Midbrain (tissue), 1 donor: ENCODE results near the gene ODR4.
"Not testable (repeated sequence)": the region's sequence is repeated elsewhere in the genome, so short reads cannot be mapped to it uniquely, and the experiment has no call there.

Experiments
- DNase-seq: peaks from one replicate; lab custom pipeline; 2025; lab: John Stamatoyannopoulos, UW

The ODR4 gene

GRCh38 chr1:186421446-186421845 lies 45.8 kb downstream of the ODR4 start:
- no peak for DNase-seq

GRCh38 chr1:186424539-186424938 lies 48.9 kb downstream of the ODR4 start:
- DNase-seq, result no peak

- no peak for DNase-seq
These were observed 50.5 kb downstream of the ODR4 start for GRCh38 chr1:186426118-186426517.

- no peak for DNase-seq
These were observed 53.4 kb downstream of the ODR4 start for GRCh38 chr1:186429017-186429416.

GRCh38 chr1:186435336-186435735 lies 59.7 kb downstream of the ODR4 start:
- DNase-seq, result no peak

- DNase-seq, result no peak
These were observed 62.9 kb downstream of the ODR4 start for GRCh38 chr1:186438567-186438966.

GRCh38 chr1:186440584-186440983 lies 64.9 kb downstream of the ODR4 start:
- DNase-seq, result no peak

GRCh38 chr1:186442651-186443375 lies 67.2 kb downstream of the ODR4 start:
- DNase-seq, result no peak

- no peak for DNase-seq
These were observed 68.0 kb downstream of the ODR4 start for GRCh38 chr1:186443638-186444037.

GRCh38 chr1:186446152-186446551 lies 70.5 kb downstream of the ODR4 start:
- DNase-seq, result no peak

GRCh38 chr1:186454981-186455380 lies 79.3 kb downstream of the ODR4 start:
- DNase-seq, result no peak

GRCh38 chr1:186456729-186457255 lies 81.2 kb downstream of the ODR4 start:
- DNase-seq, result no peak

- DNase-seq, result not testable (repeated sequence)
These were observed 83.5 kb downstream of the ODR4 start for GRCh38 chr1:186459161-186459560.

GRCh38 chr1:186461014-186461413 lies 85.4 kb downstream of the ODR4 start, which contains the start of gene PDC:
Gene PDC, minus strand, starts transcription at chr1:186461114. Its CDS starts 11,655 bp downstream, at chr1:186449459.
- DNase-seq, result no peak

GRCh38 chr1:186463511-186463910 lies 87.9 kb downstream of the ODR4 start:
- no peak for DNase-seq

- no peak for DNase-seq
These were observed 88.3 kb downstream of the ODR4 start for GRCh38 chr1:186463926-186464325.

- DNase-seq, result not testable (repeated sequence)
These were observed 89.9 kb downstream of the ODR4 start for GRCh38 chr1:186465491-186465890.

- DNase-seq, result no peak
These were observed 90.3 kb downstream of the ODR4 start for GRCh38 chr1:186465946-186466345.
